ENCODE data around the gene SAGE1. TPM values are rescaled to one million over a fixed set of nuclear protein-coding genes. Genes with fewer than 3 reads are reported as not detected.

The SAGE1 gene
- total RNA-seq, 1 donor from 2014 or later, result not detected

Other genes starting within 250 kb of the SAGE1 start
- not detected for gene CT45A1, start 180.1 kb upstream of the SAGE1 start, total RNA-seq
- gene CT45A3, start 125.5 kb upstream of the SAGE1 start, total RNA-seq, result not detected
- gene CT45A5, start 108.2 kb upstream of the SAGE1 start, total RNA-seq, result not detected
- gene CT45A6, start 90.9 kb upstream of the SAGE1 start, total RNA-seq, result not detected
- gene CT45A2, start 73.7 kb upstream of the SAGE1 start, total RNA-seq, result not detected
- not detected for gene CT45A7, start 56.4 kb upstream of the SAGE1 start, total RNA-seq
- gene CT45A8, start 39.2 kb upstream of the SAGE1 start, total RNA-seq, result not detected
- gene CT45A9, start 21.9 kb upstream of the SAGE1 start, total RNA-seq, result not detected
- not detected for gene CT45A10, start 272 bp upstream of the SAGE1 start, total RNA-seq
- gene MMGT1, start 80.3 kb downstream of the SAGE1 start, total RNA-seq, result 22.4 TPM
- 15.4 TPM for gene SLC9A6, start 91.7 kb downstream of the SAGE1 start, total RNA-seq

Measured in Right ventricle myocardium inferior (tissue), 1 donor.